Esophagus (tissue), 2 donors: Measurements from ENCODE around the gene FDXR. TPM values are rescaled to one million over a fixed set of nuclear protein-coding genes. Genes with fewer than 3 reads are reported as not detected.
A peak's percentile ranks its signal among the peaks of the same experiment; 100 is the strongest.
"Not testable (repeated sequence)": the region's sequence is repeated elsewhere in the genome, so short reads cannot be mapped to it uniquely, and the experiment has no call there.

Source experiments
- H3K27ac ChIP-seq, 2 donors: one replicate each; pipeline ENCODE4 v1.5.1; 2013; ENCODE audit warnings: low read depth in 2 of 2, mild to moderate bottlenecking in 2 of 2, inconsistent platforms in 1 of 2, low read length in 1 of 2, moderate library complexity in 1 of 2
- H3K27me3 ChIP-seq, 2 donors: one replicate each; pipeline ENCODE4 v1.6.1; 2013; ENCODE audit warnings: low read length in 2 of 2, control low read depth in 1 of 2, mild to moderate bottlenecking in 1 of 2; ENCODE audit not compliant: insufficient read depth in 2 of 2, control insufficient read depth in 1 of 2
- H3K36me3 ChIP-seq, 2 donors: one replicate each; pipeline ENCODE4 v1.6.1; 2013; ENCODE audit warnings: low read length in 1 of 2; ENCODE audit not compliant: control insufficient read depth in 2 of 2, insufficient read depth in 2 of 2
- H3K4me1 ChIP-seq, 2 donors: one replicate each; pipeline ENCODE4 v1.6.1; 2013; ENCODE audit warnings: low read length in 1 of 2; ENCODE audit not compliant: control insufficient read depth in 2 of 2, insufficient read depth in 2 of 2
- H3K4me3 ChIP-seq, 2 donors: one replicate each; pipeline ENCODE4 v1.5.1; 2013; ENCODE audit warnings: low read length in 2 of 2, mild to moderate bottlenecking in 2 of 2, low read depth in 1 of 2, moderate library complexity in 1 of 2
- H3K9me3 ChIP-seq, 2 donors: one replicate each; pipeline ENCODE4 v1.6.1; 2013; ENCODE audit warnings: mild to moderate bottlenecking in 2 of 2, low read depth in 1 of 2, low read length in 1 of 2, moderate library complexity in 1 of 2; ENCODE audit not compliant: control insufficient read depth in 2 of 2, insufficient read depth in 1 of 2
- WGBS, 2 donors: extraction: QIAGEN DNeasy Blood & Tissue Kit; methylation state at CpG; one replicate each; pipeline ENCODE4 v1.1.7; 2013; 5-methylcytosine and 5-hydroxymethylcytosine counted together
- polyA plus RNA-seq, 2 donors: library from polyadenylated mRNA; stranded (reverse); fragments of 200-250 nt; gene quantifications; one replicate each; pipeline ENCODE4 v1.2.3, GENCODE V29; 2013
- donor health status: healthy with polysubstance abuse.
- donor health status: Bipolar disorder and iron deficiency.

Gene FDXR
- polyA plus RNA-seq, 2 donors: 13.4 to 28.9 TPM

DNA sequence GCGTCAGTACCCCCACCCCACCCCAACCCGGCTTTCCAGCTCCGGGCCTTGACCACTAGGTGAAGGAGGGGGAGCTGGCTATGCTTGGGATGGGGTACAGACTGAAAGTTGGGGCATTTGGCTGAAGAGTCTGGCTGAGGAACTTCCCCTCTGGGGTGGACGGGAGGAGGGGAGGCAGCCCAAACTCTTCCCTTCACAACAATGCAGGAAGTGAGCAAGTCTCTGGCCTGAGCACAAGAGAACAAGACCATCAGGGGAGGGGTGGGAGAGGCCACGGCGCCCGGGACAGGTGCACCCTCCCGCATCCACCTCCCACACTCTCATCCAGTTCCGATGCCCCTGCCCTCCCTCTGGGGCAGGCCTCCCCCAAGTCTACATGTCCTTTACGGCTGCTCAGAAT is 44.6 kb upstream of the FDXR start:
- peaks cover 0 to 5% of the 10 kb centered on the region in 2 donors for H3K9me3 ChIP-seq
- no peak overlapping the region for H3K4me3 ChIP-seq
- 60 to 66% methylated on average over 10 of the region's 10 CpGs for WGBS, 2 donors
- peaks cover 0 to 11% of the 10 kb centered on the region in 2 donors for H3K36me3 ChIP-seq
- H3K27ac ChIP-seq: no peak overlapping the region
- no peaks in the 10 kb centered on the region for H3K27me3 ChIP-seq
- peaks cover 0 to 14% of the 10 kb centered on the region in 2 donors for H3K4me1 ChIP-seq

DNA sequence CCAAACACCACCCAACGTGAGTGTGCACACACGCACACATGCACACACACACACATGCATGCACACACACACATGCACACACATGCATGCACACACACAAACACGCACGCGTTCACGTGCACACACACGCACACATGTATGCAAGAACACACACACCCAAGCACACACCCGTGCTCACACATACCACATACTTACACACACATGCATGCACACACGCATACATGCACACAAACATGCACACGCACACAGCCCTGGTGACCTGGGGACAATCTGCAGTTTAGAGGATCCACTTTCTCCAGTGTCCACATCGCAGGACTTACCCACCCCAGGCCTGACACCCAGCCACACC is 44.0 kb upstream of the FDXR start:
- no peaks in the 10 kb centered on the region for H3K27me3 ChIP-seq
- 92% methylated on average over 11 of the region's 11 CpGs for WGBS, 2 donors
- H3K4me3 ChIP-seq: no peak overlapping the region
- peaks cover 0 to 5% of the 10 kb centered on the region in 2 donors for H3K9me3 ChIP-seq
- H3K36me3 ChIP-seq: peaks cover 0 to 11% of the 10 kb centered on the region in 2 donors
- H3K27ac ChIP-seq: no peak overlapping the region
- H3K4me1 ChIP-seq: peaks cover 0 to 13% of the 10 kb centered on the region in 2 donors

DNA sequence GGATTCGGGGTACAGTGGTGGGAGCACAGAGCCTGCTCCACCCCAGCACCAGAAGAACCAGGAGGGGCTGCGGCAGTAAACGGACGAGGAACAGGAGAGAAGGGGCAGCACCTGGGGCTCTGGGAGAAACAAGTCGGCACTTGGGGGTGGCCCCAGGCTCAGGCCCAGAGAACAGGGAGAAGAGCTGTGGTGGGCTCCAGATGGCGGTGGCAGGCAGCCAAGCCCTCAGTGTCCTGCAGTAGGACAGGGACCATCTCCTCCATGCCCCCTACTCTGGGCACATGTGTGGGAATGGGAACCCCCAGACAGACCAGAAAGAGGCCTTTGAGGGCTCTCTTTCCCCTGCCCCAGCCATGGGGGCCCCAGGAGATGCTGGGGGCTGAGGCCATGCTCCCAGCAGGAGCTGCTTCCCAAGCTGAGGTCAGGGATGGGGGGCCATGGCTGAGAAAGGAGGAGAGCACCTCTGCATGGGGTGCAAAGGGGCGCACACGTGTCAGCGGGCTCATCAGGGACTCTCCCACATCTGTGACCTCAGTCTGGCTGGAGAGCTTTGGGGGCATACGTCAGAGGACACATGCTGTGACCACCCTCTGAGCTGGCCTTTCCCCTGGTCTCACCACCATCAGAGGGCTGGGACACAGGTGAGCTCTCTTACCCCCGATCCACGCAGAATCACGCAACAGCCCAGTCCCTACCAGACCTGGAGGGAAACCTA is 43.5 kb upstream of the FDXR start:
- Histone ChIP-seq H3K4me3 (no peak overlapping the region), H3K4me1 (peaks cover 0 to 8% of the 10 kb centered on the region in 2 donors), H3K36me3 (peaks cover 0 to 11% of the 10 kb centered on the region in 2 donors), H3K9me3 (peaks cover 0 to 5% of the 10 kb centered on the region in 2 donors), H3K27ac (no peak overlapping the region), H3K27me3 (no peaks in the 10 kb centered on the region)
- WGBS, 2 donors: 85 to 88% methylated on average over 13 of the region's 13 CpGs

DNA sequence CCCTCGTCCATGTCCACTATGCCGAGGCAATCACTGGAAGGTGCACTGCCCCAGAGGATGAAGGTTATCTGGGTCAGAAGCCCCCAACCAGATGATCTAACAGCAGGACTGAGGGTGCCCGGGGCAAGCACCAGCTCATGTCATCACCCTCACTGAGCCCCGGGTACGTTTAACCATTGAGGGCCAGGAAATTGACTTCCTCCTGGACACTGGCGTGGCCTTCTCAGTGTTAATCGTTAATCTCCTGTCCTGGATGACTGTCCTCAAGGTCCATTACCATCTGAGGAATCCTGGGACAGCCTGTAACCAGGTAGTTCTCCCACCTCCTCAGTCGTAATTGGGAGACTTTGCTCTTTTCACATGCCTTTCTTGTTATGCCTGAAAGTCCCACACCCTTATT is 38.6 kb upstream of the FDXR start:
- H3K27ac ChIP-seq: not testable (repeated sequence)

DNA sequence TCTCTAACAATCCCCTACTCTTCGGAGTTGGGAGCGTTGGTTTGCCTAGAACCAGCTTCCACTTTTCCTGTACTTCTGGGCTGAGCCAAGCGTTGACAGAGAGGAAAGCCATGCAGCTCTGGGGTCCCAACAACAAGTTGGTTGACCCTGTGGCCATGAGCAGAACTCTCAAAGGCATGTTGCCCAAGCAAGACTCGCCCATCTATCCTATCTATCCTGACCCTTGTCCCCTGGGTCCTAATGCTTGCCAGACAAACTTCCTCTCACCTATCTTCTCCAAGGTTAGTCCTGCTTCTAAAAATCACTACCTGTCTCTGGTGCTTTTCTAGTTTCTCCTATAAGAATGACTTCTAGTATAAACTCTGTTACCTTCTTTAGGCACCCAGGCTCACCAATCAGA is 36.3 kb upstream of the FDXR start:
- H3K4me1 ChIP-seq: peaks cover 0 to 11% of the 10 kb centered on the region in 2 donors
- not testable (repeated sequence) for H3K27me3 ChIP-seq, H3K4me3 ChIP-seq, H3K27ac ChIP-seq, H3K36me3 ChIP-seq, H3K9me3 ChIP-seq
- 73 to 79% methylated on average over 4 of the region's 4 CpGs for WGBS, 2 donors

More for the DNA sequence above, 38.6 kb upstream of the FDXR start:
- not testable (repeated sequence) for H3K27me3 ChIP-seq, H3K36me3 ChIP-seq, H3K4me3 ChIP-seq, H3K9me3 ChIP-seq
- H3K4me1 ChIP-seq: peaks cover 0 to 11% of the 10 kb centered on the region in 2 donors
- WGBS, 2 donors: 65 to 70% methylated on average over 8 of the region's 8 CpGs

DNA sequence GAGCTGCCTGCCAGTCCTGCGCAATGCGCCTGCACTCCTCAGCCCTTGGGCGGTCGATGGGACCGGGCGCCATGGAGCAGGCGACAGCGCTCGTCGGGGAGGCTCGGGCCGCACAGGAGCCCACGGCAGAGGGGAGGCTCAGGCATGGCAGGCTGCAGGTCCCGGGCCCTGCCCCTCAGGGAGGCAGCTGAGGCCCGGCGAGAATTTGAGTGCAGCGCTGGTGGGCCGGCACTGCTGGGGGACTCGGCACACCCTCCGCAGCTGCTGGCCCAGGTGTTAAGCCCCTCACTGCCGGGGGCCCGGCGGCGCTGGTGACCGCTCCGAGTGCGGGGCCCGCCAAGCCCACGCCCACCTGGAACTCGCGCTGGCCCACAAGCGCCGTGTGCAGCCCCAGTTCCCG is 34.2 kb upstream of the FDXR start:
- Histone ChIP-seq H3K36me3 (no peaks in the 10 kb centered on the region), H3K4me1 (peaks cover 0 to 11% of the 10 kb centered on the region in 2 donors), H3K9me3 (no peaks in the 10 kb centered on the region), H3K27me3 (no peaks in the 10 kb centered on the region), H3K27ac (peak overlapping the region in 1 of 2 donors; percentile 54), H3K4me3 (no peak overlapping the region)
- 95% methylated on average over 34 of the region's 34 CpGs for WGBS, 2 donors

DNA sequence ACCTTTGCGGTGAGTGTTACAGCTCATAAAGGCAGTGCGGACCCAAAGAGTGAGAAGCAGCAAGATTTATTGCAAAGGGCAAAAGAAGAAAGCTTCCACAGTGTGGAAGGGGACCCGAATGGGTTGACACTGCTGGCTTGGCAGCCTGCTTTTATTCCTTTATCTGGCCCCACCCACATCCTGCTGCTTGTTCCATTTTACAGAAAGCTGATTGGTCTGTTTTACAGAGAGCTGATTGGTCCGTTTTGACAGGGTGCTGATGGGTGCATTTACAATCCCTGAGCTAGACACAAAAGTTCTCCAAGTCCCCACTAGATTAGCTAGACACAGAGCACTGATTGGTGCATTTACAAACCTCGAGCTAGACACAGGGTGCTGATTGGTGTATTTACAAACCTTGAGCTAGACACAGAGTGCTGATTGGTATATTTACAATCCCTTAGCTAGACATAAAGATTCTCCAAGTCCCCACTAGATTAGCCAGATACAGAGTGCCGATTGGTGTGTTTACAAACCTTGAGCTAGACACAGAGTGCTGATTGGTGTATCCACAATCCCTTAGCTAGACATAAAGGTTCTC is 33.5 kb upstream of the FDXR start:
- not testable (repeated sequence) for H3K36me3 ChIP-seq, H3K27me3 ChIP-seq, H3K27ac ChIP-seq, H3K4me3 ChIP-seq, H3K9me3 ChIP-seq
- 69 to 78% methylated on average over 6 of the region's 6 CpGs for WGBS, 2 donors
- H3K4me1 ChIP-seq: peaks cover 0 to 11% of the 10 kb centered on the region in 2 donors

DNA sequence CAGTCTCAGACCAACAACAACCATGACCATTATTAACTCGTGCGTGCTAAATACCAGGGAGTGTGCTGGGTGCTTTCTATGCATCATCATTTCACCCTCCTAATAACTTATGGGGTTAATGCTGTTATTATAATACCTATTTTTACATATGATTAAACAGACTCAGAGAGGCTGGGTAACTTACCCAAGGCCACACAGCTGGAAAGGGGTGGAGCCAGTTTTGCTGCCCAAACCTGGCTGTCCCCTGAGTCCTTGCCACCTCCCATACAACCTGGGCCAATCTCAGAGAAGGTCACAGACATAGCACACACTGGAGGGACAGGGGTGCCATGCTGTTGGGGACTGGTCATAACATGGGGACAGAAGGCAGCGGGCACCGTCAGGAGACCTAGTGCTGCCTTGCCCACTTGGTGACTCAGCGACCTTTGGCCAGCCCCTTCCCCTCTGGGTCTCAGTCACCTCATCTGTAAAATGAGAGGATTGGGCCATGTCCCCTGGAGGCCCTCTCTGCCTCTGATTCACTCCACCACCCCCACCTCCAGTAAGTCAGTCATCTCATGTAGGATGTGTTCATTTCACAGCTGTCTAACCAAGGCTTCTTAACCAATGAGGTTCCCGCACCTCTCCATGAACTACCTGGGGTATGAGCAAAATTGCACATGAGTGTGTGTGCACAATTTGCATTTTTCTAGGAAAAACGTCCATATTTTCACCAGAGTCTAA is 32.1 kb upstream of the FDXR start:
- no peaks in the 10 kb centered on the region for H3K9me3 ChIP-seq
- WGBS, 2 donors: 80 to 81% methylated on average over 7 of the region's 7 CpGs
- peaks cover 0 to 17% of the 10 kb centered on the region in 2 donors for H3K4me1 ChIP-seq
- H3K36me3 ChIP-seq: no peaks in the 10 kb centered on the region
- no peak overlapping the region for H3K27ac ChIP-seq
- no peaks in the 10 kb centered on the region for H3K27me3 ChIP-seq
- H3K4me3 ChIP-seq: no peak overlapping the region

DNA sequence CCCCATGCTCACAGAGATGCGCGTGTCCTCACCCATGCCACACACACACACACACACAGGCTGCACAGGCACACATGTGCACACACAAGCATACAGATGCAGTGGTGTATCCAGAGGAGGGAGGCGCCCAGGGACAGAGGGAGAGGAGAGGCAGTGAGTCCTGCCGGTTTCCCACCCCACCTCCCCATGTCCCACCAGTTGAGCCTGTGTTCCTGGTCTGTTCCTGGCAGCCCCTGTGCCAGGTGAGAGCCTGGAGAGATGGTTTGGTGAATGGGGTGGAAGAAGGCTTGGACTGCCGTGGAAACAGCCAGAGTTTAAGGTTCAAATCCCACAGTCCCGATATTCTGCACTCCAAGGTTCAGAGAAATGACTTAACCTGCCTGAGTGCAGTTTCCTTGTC is 30.9 kb upstream of the FDXR start:
- no peak overlapping the region for H3K27ac ChIP-seq
- no peaks in the 10 kb centered on the region for H3K27me3 ChIP-seq
- H3K4me1 ChIP-seq: peaks cover 0 to 17% of the 10 kb centered on the region in 2 donors
- H3K4me3 ChIP-seq: no peak overlapping the region
- no peaks in the 10 kb centered on the region for H3K36me3 ChIP-seq
- 67 to 72% methylated on average over 6 of the region's 6 CpGs for WGBS, 2 donors
- no peaks in the 10 kb centered on the region for H3K9me3 ChIP-seq
